NCI-H1092 (cell line): ENCODE measurements around the gene IFIT3.

Experiments used
- DNase-seq: peaks from one replicate; lab custom pipeline; 2025; lab: John Stamatoyannopoulos, UW

Gene IFIT3

GRCh38 chr10:89362929-89363328 lies 35.1 kb downstream of the IFIT3 start:
- no peak for DNase-seq

- no peak for DNase-seq
Observed at GRCh38 chr10:89363729-89364442, 36.1 kb downstream of the IFIT3 start.

GRCh38 chr10:89364531-89364930 lies 36.7 kb downstream of the IFIT3 start:
- DNase-seq: no peak

GRCh38 chr10:89367529-89367928 lies 39.7 kb downstream of the IFIT3 start:
- DNase-seq: no peak

- no peak for DNase-seq
Observed at GRCh38 chr10:89368129-89368528, 40.3 kb downstream of the IFIT3 start.

- DNase-seq: no peak
Observed at GRCh38 chr10:89369156-89370105, 41.6 kb downstream of the IFIT3 start.

GRCh38 chr10:89371079-89371478 lies 43.3 kb downstream of the IFIT3 start:
- no peak for DNase-seq

GRCh38 chr10:89371987-89372386 lies 44.2 kb downstream of the IFIT3 start:
- no peak for DNase-seq

- DNase-seq: peak; percentile 2
Observed at GRCh38 chr10:89373916-89374711, 46.3 kb downstream of the IFIT3 start.

- no peak for DNase-seq
Observed at GRCh38 chr10:89374713-89375141, 46.9 kb downstream of the IFIT3 start.

- no peak for DNase-seq
Observed at GRCh38 chr10:89377705-89378637, 50.2 kb downstream of the IFIT3 start, which contains the start of gene IFIT1B. Gene IFIT1B, plus strand, starts transcription at chr10:89378056. Its CDS starts 80 bp downstream, at chr10:89378136.

- DNase-seq: no peak
Observed at GRCh38 chr10:89379103-89379502, 51.3 kb downstream of the IFIT3 start.

GRCh38 chr10:89382757-89383156 lies 55.0 kb downstream of the IFIT3 start:
- DNase-seq: no peak

GRCh38 chr10:89384474-89385340 lies 56.9 kb downstream of the IFIT3 start:
- no peak for DNase-seq

GRCh38 chr10:89388806-89389205 lies 61.0 kb downstream of the IFIT3 start:
- DNase-seq: no peak

GRCh38 chr10:89389254-89389653 lies 61.5 kb downstream of the IFIT3 start:
- no peak for DNase-seq
